K562 (cell line): Measurements from ENCODE around the gene NDOR1. TPM values are rescaled to one million over a fixed set of nuclear protein-coding genes. Genes with fewer than 3 reads are reported as not detected.

ENCODE experiments used
- EP400 ChIP-seq: fragments of 450-650 bp; IDR thresholded peaks from 2 replicates; pipeline ENCODE4 v1.6.1; 2017; ENCODE audit warnings: antibody characterized with exemption, mild to moderate bottlenecking, moderate library complexity
- GTF2F1 ChIP-seq: IDR thresholded peaks from 2 replicates; pipeline ENCODE4 v1.6.1; 2011; ENCODE audit warnings: low read depth, low read length, improper control_type of control experiment
- HMG20A ChIP-seq: fragments of 450-650 bp; formaldehyde crosslinking; conservative IDR thresholded peaks from 2 replicates; pipeline ENCODE4 v1.4.0; 2020; ENCODE audit warnings: mild to moderate bottlenecking, mixed read lengths
- NONO ChIP-seq, 2 experiments: fragments of 200-400 bp in 1 of 2; fragments of 450-650 bp in 1 of 2; formaldehyde crosslinking in 1 of 2; IDR thresholded peaks; 2 replicates each; pipeline ENCODE4 v1.6.1; 2017; ENCODE audit warnings: low read depth in 2 of 2, mild to moderate bottlenecking in 2 of 2, moderate library complexity in 2 of 2, low read length in 1 of 2
- PCBP1 ChIP-seq: fragments of 200-400 bp; formaldehyde crosslinking; IDR thresholded peaks from 2 replicates; pipeline ENCODE4 v1.6.1; 2018; ENCODE audit warnings: mild to moderate bottlenecking, low read depth, low read length; ENCODE audit not compliant: poor library complexity, severe bottlenecking
- PHF8 ChIP-seq: fragments of 200-600 bp; sonication (generic); IDR thresholded peaks from 2 replicates; pipeline ENCODE4 v1.6.1; 2012; ENCODE audit warnings: mixed run types, mild to moderate bottlenecking, inconsistent platforms, low read length, moderate library complexity, borderline replicate concordance
- POLR2B ChIP-seq: fragments of 450-650 bp; IDR thresholded peaks from 2 replicates; pipeline ENCODE4 v1.6.1; 2018; ENCODE audit warnings: low read depth; ENCODE audit not compliant: partially characterized antibody
- RB1 ChIP-seq: fragments of 450-650 bp; IDR thresholded peaks from 2 replicates; pipeline ENCODE4 v1.6.1; 2017; ENCODE audit warnings: low read depth, mild to moderate bottlenecking
- RBM22 ChIP-seq: fragments of 200-400 bp; formaldehyde crosslinking; IDR thresholded peaks from 2 replicates; pipeline ENCODE4 v1.6.1; 2018; ENCODE audit warnings: low read length, low read depth; ENCODE audit not compliant: poor library complexity, severe bottlenecking
- RHOXF2B ChIP-seq: fragments of 250-450 bp; sonication (Bioruptor Pico); conservative IDR thresholded peaks from 2 replicates; pipeline ENCODE4 v1.5.1; 2021
- SLC30A9 ChIP-seq: fragments of 250-450 bp; sonication (Bioruptor Pico); IDR thresholded peaks from 2 replicates; pipeline ENCODE4 v1.8.0; 2022; ENCODE audit warnings: mild to moderate bottlenecking, moderate library complexity
- STAG1 ChIP-seq: sonication (generic); formaldehyde crosslinking; IDR thresholded peaks from 2 replicates; pipeline ENCODE4 v1.5.0; 2020; ENCODE audit warnings: missing genetic modification reagents, borderline replicate concordance
- TRIM28 ChIP-seq: fragments of 450-650 bp; IDR thresholded peaks from 2 replicates; pipeline ENCODE4 v1.6.1; 2017
- ZNF143 ChIP-seq: sonication (generic); formaldehyde crosslinking; IDR thresholded peaks from 2 replicates; pipeline ENCODE4 v1.9.0; 2022; ENCODE audit warnings: mild to moderate bottlenecking, missing genetic modification reagents
- ZNF232 ChIP-seq: sonication (generic); formaldehyde crosslinking; IDR thresholded peaks from 2 replicates; pipeline ENCODE4 v1.8.0; 2022; ENCODE audit warnings: mild to moderate bottlenecking, missing genetic modification reagents
- ZNF253 ChIP-seq: fragments of 250-450 bp; sonication (Bioruptor Pico); conservative IDR thresholded peaks from 2 replicates; pipeline ENCODE4 v1.6.1; 2021; ENCODE audit warnings: mild to moderate bottlenecking
- polyA plus RNA-seq, 8 experiments: library from polyadenylated mRNA; depleted of rRNA in 4 of 8; stranded (reverse) in 5 of 8; unstranded in 3 of 8; fragments of >200 nt; fragmentation: Nextera tagmentation in 2 of 8; fragmentation: Illumina TruSeq in 1 of 8; extraction: Ambion mirVana in 2 of 8; extraction: Trizol in 1 of 8; gene quantifications; 2 replicates each; pipeline versions ENCODE4 v1.2.1 to v1.2.3, GENCODE V29; 2011 to 2014; ENCODE audit warnings: inconsistent platforms in 1 of 8, missing spikeins in 1 of 8
- total RNA-seq, 7 experiments: library from RNA; depleted of rRNA in 6 of 7; stranded (reverse); fragments of >200 nt in 6 of 7; fragmentation: Illumina TruSeq in 2 of 7; extraction: Trizol in 2 of 7; gene quantifications; 2 replicates each; pipeline versions ENCODE4 v1.2.1 to v1.2.3, GENCODE V29; 2011 to 2021; ENCODE audit warnings: low replicate concordance in 1 of 7
- TF ChIP-seq, protein P1 (sequence below): fragments of 450-650 bp; formaldehyde crosslinking; IDR thresholded peaks from 2 replicates; pipeline ENCODE4 v1.4.0; 2020; ENCODE audit warnings: mild to moderate bottlenecking
- TF ChIP-seq, protein P2 (sequence below), 2 experiments: fragments of 450-650 bp; IDR thresholded peaks; 2 replicates each; pipeline ENCODE4 v1.6.1; 2016
- TF ChIP-seq, protein P3 (sequence below): sonication (generic); formaldehyde crosslinking; IDR thresholded peaks from 2 replicates; pipeline ENCODE4 v1.8.0; 2022; ENCODE audit warnings: mild to moderate bottlenecking, missing genetic modification reagents, borderline replicate concordance
- TF ChIP-seq, protein P4 (sequence below): fragments of 250-450 bp; sonication (Bioruptor Pico); IDR thresholded peaks from 2 replicates; pipeline ENCODE4 v1.8.0; 2021; ENCODE audit warnings: moderate library complexity, mild to moderate bottlenecking, inconsistent platforms
- TF ChIP-seq, protein P5 (sequence below): fragments of 200-800 bp; sonication (Bioruptor generic); IDR thresholded peaks from 2 replicates; pipeline ENCODE4 v1.6.1; 2017; ENCODE audit warnings: missing genetic modification characterization, missing compliant biosample characterization

Gene NDOR1
- total and polyA plus RNA-seq, 9 of the 15 experiments (the other 6 are each of a cell fraction or from before 2014, with no cell fraction given) = 0.06 to 36.9 (median 6.9) TPM

DNA sequence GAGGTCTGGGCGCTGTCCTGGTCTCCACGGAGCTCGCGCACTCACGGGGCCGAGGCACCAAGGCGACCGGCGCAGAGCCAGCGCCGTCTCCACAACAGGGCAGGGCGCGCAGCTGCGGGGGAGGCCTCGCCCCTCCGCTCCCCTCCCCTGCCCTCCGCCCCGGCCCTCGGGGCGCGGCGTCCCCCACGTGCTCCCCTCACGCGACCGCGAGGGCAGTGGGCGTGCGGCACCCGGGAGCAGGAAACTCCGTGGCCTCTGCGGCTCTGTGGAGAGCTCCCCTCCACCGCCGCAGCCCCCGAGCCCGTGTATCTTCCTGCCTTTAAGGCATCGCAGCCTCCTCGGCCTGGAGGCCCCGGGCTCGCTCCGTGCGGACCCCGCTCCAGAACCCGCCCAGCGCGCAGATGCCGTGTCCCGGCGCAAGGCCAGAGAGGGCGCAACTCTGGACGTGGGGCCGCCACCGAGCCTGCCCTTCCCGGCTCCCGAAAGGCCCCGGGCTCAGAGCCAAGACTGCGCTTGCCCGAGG lies 34.9 kb downstream of the NDOR1 start (continued):
- TF ChIP-seq, protein P1, sequence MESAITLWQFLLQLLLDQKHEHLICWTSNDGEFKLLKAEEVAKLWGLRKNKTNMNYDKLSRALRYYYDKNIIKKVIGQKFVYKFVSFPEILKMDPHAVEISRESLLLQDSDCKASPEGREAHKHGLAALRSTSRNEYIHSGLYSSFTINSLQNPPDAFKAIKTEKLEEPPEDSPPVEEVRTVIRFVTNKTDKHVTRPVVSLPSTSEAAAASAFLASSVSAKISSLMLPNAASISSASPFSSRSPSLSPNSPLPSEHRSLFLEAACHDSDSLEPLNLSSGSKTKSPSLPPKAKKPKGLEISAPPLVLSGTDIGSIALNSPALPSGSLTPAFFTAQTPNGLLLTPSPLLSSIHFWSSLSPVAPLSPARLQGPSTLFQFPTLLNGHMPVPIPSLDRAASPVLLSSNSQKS (CRISPR knock-in tag) = no peak
- TF ChIP-seq RB1 = peak; percentile 81; the same call in 1 of the 2 replicates
- no peak; the same call in 1 of the 2 replicates for TF ChIP-seq STAG1
- no peak for TF ChIP-seq GTF2F1
- TF ChIP-seq, protein P2, sequence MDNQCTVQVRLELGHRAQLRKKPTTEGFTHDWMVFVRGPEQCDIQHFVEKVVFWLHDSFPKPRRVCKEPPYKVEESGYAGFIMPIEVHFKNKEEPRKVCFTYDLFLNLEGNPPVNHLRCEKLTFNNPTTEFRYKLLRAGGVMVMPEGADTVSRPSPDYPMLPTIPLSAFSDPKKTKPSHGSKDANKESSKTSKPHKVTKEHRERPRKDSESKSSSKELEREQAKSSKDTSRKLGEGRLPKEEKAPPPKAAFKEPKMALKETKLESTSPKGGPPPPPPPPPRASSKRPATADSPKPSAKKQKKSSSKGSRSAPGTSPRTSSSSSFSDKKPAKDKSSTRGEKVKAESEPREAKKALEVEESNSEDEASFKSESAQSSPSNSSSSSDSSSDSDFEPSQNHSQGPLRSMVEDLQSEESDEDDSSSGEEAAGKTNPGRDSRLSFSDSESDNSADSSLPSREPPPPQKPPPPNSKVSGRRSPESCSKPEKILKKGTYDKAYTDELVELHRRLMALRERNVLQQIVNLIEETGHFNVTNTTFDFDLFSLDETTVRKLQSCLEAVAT (IDR thresholded peaks at IDR 0.05) = no peak
- TF ChIP-seq, protein P3, sequence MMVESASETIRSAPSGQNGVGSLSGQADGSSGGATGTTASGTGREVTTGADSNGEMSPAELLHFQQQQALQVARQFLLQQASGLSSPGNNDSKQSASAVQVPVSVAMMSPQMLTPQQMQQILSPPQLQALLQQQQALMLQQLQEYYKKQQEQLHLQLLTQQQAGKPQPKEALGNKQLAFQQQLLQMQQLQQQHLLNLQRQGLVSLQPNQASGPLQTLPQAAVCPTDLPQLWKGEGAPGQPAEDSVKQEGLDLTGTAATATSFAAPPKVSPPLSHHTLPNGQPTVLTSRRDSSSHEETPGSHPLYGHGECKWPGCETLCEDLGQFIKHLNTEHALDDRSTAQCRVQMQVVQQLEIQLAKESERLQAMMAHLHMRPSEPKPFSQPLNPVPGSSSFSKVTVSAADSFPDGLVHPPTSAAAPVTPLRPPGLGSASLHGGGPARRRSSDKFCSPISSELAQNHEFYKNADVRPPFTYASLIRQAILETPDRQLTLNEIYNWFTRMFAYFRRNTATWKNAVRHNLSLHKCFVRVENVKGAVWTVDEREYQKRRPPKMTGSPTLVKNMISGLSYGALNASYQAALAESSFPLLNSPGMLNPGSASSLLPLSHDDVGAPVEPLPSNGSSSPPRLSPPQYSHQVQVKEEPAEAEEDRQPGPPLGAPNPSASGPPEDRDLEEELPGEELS (CRISPR knock-in tag) = peak; percentile 91; the same call in 1 of the 2 replicates
- TF ChIP-seq EP400 = no peak
- TF ChIP-seq, protein P4, sequence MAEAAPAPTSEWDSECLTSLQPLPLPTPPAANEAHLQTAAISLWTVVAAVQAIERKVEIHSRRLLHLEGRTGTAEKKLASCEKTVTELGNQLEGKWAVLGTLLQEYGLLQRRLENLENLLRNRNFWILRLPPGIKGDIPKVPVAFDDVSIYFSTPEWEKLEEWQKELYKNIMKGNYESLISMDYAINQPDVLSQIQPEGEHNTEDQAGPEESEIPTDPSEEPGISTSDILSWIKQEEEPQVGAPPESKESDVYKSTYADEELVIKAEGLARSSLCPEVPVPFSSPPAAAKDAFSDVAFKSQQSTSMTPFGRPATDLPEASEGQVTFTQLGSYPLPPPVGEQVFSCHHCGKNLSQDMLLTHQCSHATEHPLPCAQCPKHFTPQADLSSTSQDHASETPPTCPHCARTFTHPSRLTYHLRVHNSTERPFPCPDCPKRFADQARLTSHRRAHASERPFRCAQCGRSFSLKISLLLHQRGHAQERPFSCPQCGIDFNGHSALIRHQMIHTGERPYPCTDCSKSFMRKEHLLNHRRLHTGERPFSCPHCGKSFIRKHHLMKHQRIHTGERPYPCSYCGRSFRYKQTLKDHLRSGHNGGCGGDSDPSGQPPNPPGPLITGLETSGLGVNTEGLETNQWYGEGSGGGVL = no peak
- TF ChIP-seq RBM22 = no peak
- no peak for TF ChIP-seq ZNF143 (CRISPR knock-in tag)
- TF ChIP-seq PHF8 = peak; percentile 73; the same call in 1 of the 2 replicates
- no peak for TF ChIP-seq HMG20A
- peak; percentile 49 for TF ChIP-seq PCBP1
- TF ChIP-seq NONO (IDR thresholded peaks at IDR 0.05; ENCODE audit: low read depth in 2 of 2, low read length in 1 of 2) = peak in 1 of 2 experiments; percentile 69; a peak in 2 of 4 replicates
- no peak for TF ChIP-seq TRIM28
- TF ChIP-seq, protein P5, sequence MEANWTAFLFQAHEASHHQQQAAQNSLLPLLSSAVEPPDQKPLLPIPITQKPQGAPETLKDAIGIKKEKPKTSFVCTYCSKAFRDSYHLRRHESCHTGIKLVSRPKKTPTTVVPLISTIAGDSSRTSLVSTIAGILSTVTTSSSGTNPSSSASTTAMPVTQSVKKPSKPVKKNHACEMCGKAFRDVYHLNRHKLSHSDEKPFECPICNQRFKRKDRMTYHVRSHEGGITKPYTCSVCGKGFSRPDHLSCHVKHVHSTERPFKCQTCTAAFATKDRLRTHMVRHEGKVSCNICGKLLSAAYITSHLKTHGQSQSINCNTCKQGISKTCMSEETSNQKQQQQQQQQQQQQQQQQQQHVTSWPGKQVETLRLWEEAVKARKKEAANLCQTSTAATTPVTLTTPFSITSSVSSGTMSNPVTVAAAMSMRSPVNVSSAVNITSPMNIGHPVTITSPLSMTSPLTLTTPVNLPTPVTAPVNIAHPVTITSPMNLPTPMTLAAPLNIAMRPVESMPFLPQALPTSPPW (CRISPR knock-in tag) = no peak
- no peak for TF ChIP-seq SLC30A9 (CRISPR knock-in tag)
- no peak for TF ChIP-seq ZNF253
- TF ChIP-seq ZNF232 (CRISPR knock-in tag) = peak; percentile 81; the same call in 1 of the 2 replicates
- TF ChIP-seq RHOXF2B (CRISPR knock-in tag) = no peak
- TF ChIP-seq POLR2B = peak; percentile 52
